Nephron (organoid): ENCODE measurements around the gene ZNF862.

ENCODE experiments used
- H3K27ac Mint-ChIP-seq, 3 experiments: 2 replicates each; pipeline ENCODE4 v1.8.0; 2020; ENCODE audit warnings: mixed read lengths in 3 of 3, mild to moderate bottlenecking in 2 of 3, moderate library complexity in 1 of 3
- H3K27me3 Mint-ChIP-seq: 2 replicates; pipeline ENCODE4 v1.8.0; 2021; ENCODE audit warnings: low read depth, mild to moderate bottlenecking, moderate library complexity, mixed read lengths
- H3K36me3 Mint-ChIP-seq: 2 replicates; pipeline ENCODE4 v1.8.0; 2020; ENCODE audit warnings: low read depth, mixed read lengths
- H3K4me1 Mint-ChIP-seq: 2 replicates; pipeline ENCODE4 v1.8.0; 2020; ENCODE audit warnings: mixed read lengths
- H3K4me3 Mint-ChIP-seq, 3 experiments: 2 replicates each; pipeline ENCODE4 v1.8.0; 2020; ENCODE audit warnings: mild to moderate bottlenecking in 3 of 3, mixed read lengths in 3 of 3, moderate library complexity in 2 of 3
- H3K9me3 Mint-ChIP-seq: 2 replicates; pipeline ENCODE4 v1.8.0; 2020; ENCODE audit warnings: mixed read lengths
- CTCF ChIP-seq, 3 experiments: fragments of 200-600 bp; sonication (generic); IDR thresholded peaks; one replicate each; pipeline ENCODE4 v1.5.0; 2021; ENCODE audit warnings: antibody characterized with exemption in 3 of 3; ENCODE audit not compliant: unreplicated experiment in 3 of 3

Gene ZNF862

DNA sequence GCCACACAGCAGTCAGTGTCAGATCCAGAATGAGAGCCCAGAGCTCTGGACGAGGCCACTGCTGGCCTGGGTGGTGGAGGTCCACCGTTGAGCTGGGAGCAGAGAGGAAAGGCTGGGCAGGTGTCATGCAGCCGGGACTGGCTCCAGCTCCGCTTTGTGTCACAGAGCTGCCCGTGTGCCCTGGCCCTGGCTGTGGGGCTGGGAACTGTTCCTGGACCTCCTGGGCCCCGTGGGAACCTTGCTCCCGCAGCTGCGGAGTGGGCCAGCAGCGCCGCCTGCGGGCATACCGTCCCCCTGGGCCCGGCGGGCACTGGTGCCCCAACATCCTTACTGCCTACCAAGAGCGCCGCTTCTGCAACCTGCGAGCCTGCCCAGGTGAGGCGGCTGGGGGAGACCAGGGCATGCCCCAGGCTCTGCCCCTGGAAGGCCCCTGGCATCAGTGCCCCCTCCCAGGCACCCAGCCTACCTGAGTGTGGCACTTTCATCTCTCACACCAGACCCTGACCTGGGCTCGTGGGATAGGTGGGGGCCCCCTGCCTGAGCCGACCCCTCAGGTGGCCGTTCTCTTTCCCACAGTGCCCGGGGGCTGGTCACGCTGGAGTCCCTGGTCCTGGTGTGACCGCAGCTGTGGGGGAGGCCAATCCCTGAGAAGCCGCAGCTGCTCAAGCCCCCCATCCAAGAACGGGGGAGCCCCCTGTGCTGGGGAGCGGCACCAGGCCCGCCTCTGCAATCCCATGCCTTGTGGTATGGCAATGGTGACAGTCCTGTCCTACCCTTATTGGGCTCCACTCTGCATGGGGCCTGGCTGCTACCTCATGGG, 18.8 kb upstream of the ZNF862 start:
- Mint-ChIP-seq H3K36me3 (no peaks in the 10 kb centered on the region), H3K27me3 (no peaks in the 10 kb centered on the region), H3K4me3 (no peak overlapping the region), H3K27ac (no peak overlapping the region), H3K4me1 (peaks cover 11% of the 10 kb centered on the region), H3K9me3 (no peaks in the 10 kb centered on the region)
- no peak for TF ChIP-seq CTCF (IDR thresholded peaks at IDR 0.05; ENCODE audit: unreplicated experiment in 3 of 3)

DNA sequence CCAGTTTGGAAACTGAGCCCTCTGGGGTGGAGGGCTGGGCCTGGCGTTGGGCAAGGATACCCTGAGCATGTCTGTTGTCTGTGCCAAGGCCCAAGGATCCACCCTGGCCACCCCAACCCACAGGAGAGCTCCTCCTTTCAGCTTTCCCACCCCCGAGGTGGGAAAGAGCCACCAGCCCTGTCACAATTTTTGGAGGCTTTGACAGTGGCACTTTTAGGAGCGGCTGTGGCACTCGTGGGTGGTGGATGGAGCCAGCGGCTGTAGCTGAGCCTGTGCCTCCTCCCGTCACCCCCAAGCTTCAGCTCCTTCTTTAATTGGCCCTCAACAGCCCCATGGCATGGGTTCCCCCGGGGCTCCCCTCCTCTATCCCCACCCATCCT, 18.2 kb upstream of the ZNF862 start:
- no peak overlapping the region for H3K27ac Mint-ChIP-seq

GRCh38 chr7:149820622-149821190, 17.5 kb upstream of the ZNF862 start:
- no peaks in the 10 kb centered on the region for H3K9me3 Mint-ChIP-seq
- no peak overlapping the region for H3K4me3 Mint-ChIP-seq
- no peaks in the 10 kb centered on the region for H3K27me3 Mint-ChIP-seq
- H3K27ac Mint-ChIP-seq, result no peak overlapping the region
- H3K4me1 Mint-ChIP-seq, result peaks cover 11% of the 10 kb centered on the region
- TF ChIP-seq CTCF (IDR thresholded peaks at IDR 0.05; ENCODE audit: unreplicated experiment in 3 of 3), result no peak
- H3K36me3 Mint-ChIP-seq, result no peaks in the 10 kb centered on the region

More for the DNA sequence above, 18.2 kb upstream of the ZNF862 start:
- Mint-ChIP-seq H3K4me1 (peaks cover 11% of the 10 kb centered on the region), H3K36me3 (no peaks in the 10 kb centered on the region), H3K4me3 (no peak overlapping the region), H3K27me3 (no peaks in the 10 kb centered on the region), H3K9me3 (no peaks in the 10 kb centered on the region)
- no peak for TF ChIP-seq CTCF (IDR thresholded peaks at IDR 0.05; ENCODE audit: unreplicated experiment in 3 of 3)

DNA sequence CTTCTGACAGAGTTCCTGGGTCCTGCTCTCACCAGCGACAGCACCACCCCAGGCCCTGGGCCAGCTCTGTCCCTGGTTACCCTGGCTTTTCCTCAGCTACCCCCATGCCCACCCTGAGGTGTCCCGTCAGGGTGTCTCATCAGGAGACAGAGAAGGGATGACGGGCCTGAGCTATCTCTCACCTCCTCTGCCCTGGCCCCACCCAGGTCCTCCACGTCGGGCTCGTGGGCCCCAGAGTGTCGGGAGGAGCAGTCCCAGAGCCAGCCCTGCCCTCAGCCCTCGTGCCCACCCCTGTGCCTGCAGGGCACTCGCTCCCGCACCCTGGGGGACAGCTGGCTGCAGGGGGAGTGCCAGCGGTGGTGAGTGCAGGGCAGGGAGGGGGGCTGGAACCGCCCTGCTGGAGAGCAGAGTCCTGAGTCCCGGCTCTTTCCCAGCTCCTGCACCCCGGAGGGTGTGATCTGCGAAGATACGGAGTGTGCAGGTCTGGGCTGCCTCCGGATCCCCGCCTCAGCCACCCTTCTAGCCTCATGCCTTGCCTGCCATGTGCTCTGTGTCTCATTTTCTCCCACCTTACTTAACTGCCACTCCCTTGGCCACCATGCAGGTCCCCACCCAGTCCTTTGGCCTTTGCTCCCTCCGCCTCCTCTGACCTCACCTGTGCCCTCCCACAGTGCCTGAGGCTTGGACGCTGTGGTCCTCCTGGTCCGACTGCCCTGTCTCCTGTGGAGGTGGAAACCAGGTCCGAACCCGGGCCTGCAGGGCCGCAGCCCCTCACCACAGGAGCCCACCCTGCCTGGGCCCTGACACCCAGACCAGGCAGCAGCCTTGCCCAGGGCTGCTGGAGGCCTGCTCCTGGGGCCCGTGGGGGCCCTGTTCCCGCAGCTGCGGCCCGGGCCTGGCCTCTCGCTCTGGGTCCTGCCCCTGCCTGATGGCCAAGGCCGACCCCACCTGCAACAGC, 16.7 kb upstream of the ZNF862 start:
- peaks cover 11% of the 10 kb centered on the region for H3K4me1 Mint-ChIP-seq
- TF ChIP-seq CTCF (IDR thresholded peaks at IDR 0.05; ENCODE audit: unreplicated experiment in 3 of 3), result no peak
- H3K27ac Mint-ChIP-seq, result no peak overlapping the region
- H3K36me3 Mint-ChIP-seq, result no peaks in the 10 kb centered on the region
- no peaks in the 10 kb centered on the region for H3K27me3 Mint-ChIP-seq
- H3K4me3 Mint-ChIP-seq, result no peak overlapping the region
- no peaks in the 10 kb centered on the region for H3K9me3 Mint-ChIP-seq

DNA sequence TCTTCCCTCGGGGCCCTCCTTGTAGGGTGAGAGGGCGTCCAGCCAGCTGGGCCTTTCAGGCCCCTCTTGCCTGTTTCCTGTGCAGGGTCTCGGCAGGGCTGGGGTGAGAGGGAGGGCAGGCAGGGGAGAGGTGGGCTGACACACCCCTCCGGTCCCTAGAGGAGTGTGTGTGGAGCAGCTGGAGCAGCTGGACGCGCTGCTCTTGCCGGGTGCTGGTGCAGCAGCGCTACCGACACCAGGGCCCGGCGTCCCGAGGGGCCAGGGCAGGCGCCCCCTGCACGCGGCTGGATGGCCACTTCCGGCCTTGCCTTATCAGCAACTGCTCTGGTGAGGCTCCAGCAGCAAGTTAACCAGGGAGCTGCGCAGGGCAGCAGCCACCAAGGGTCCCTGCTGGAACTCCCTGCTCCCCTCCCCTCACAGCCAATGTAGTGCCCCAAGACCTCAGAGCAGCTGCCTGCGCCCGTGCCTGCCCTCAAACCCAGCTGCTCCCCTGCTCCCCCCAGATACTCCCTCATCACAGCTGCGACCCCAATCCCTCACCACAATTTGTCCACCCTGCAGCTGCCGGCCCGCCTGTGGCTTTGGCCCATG, 15.7 kb upstream of the ZNF862 start:
- no peak for TF ChIP-seq CTCF (IDR thresholded peaks at IDR 0.05; ENCODE audit: unreplicated experiment in 3 of 3)
- Mint-ChIP-seq H3K36me3 (no peaks in the 10 kb centered on the region), H3K4me3 (no peak overlapping the region), H3K9me3 (no peaks in the 10 kb centered on the region), H3K27me3 (no peaks in the 10 kb centered on the region), H3K4me1 (peaks cover 11% of the 10 kb centered on the region), H3K27ac (no peak overlapping the region)
